KMS-11 (cell line): ENCODE data around the gene PHEX.

Experiments
- H2AFZ ChIP-seq: fragments of 200-600 bp; sonication (generic); 2 replicates; pipeline ENCODE4 v1.6.1; 2016; ENCODE audit warnings: antibody characterized with exemption, mixed run types, low read depth
- H3K27ac ChIP-seq: fragments of 200-600 bp; sonication (generic); 2 replicates; pipeline ENCODE4 v1.6.1; 2016; ENCODE audit warnings: mild to moderate bottlenecking, mixed run types
- H3K27me3 ChIP-seq: fragments of 200-600 bp; sonication (generic); 2 replicates; pipeline ENCODE4 v1.6.1; 2017; ENCODE audit warnings: mild to moderate bottlenecking, low read depth, mixed run types, moderate library complexity; ENCODE audit not compliant: insufficient read depth
- H3K36me3 ChIP-seq: fragments of 200-600 bp; sonication (generic); 2 replicates; pipeline ENCODE4 v1.6.1; 2017; ENCODE audit warnings: mild to moderate bottlenecking, mixed run types; ENCODE audit not compliant: insufficient read depth
- H3K4me1 ChIP-seq: fragments of 200-600 bp; sonication (generic); 2 replicates; pipeline ENCODE4 v1.6.1; 2016; ENCODE audit warnings: mild to moderate bottlenecking, low read depth, mixed run types; ENCODE audit not compliant: poor library complexity, severe bottlenecking
- H3K4me2 ChIP-seq: fragments of 200-600 bp; sonication (generic); 2 replicates; pipeline ENCODE4 v1.7.0; 2016; ENCODE audit warnings: mild to moderate bottlenecking, mixed run types
- H3K4me3 ChIP-seq: fragments of 200-600 bp; sonication (generic); IDR thresholded peaks from 2 replicates; pipeline ENCODE4 v1.6.1; 2017; ENCODE audit warnings: low read depth, low read length, mixed read lengths; ENCODE audit not compliant: insufficient read depth
- H3K79me2 ChIP-seq: fragments of 200-600 bp; sonication (generic); 2 replicates; pipeline ENCODE4 v1.6.1; 2016; ENCODE audit warnings: low read depth, mixed run types; ENCODE audit not compliant: insufficient read depth
- H3K9ac ChIP-seq: fragments of 200-600 bp; sonication (generic); 2 replicates; pipeline ENCODE4 v1.6.1; 2016; ENCODE audit warnings: mild to moderate bottlenecking, mixed run types
- H4K20me1 ChIP-seq: fragments of 200-600 bp; sonication (generic); 2 replicates; pipeline ENCODE4 v1.6.1; 2016; ENCODE audit warnings: mild to moderate bottlenecking, mixed run types; ENCODE audit not compliant: insufficient read depth
- CTCF ChIP-seq: fragments of 200-600 bp; sonication (generic); conservative IDR thresholded peaks from 2 replicates; pipeline ENCODE4 v1.6.1; 2017; ENCODE audit warnings: low read depth, mild to moderate bottlenecking, antibody characterized with exemption, low read length, moderate library complexity, mixed read lengths

The PHEX gene

GRCh38 chrX:21990832-21991231 lies 41.3 kb upstream of the PHEX start:
- Histone ChIP-seq H3K9ac (no peak overlapping the region), H3K4me2 (no peak overlapping the region), H3K4me3 (no peak overlapping the region), H2AFZ (no peak overlapping the region), H3K79me2 (no peaks in the 10 kb centered on the region), H3K36me3 (no peaks in the 10 kb centered on the region), H3K27me3 (no peaks in the 10 kb centered on the region), H3K27ac (no peak overlapping the region), H4K20me1 (no peaks in the 10 kb centered on the region), H3K4me1 (no peaks in the 10 kb centered on the region)
- no peak for TF ChIP-seq CTCF

- TF ChIP-seq CTCF = no peak
- no peak overlapping the region for H3K9ac ChIP-seq
- no peak overlapping the region for H3K4me3 ChIP-seq
- no peaks in the 10 kb centered on the region for H3K27me3 ChIP-seq
- H3K4me1 ChIP-seq = no peaks in the 10 kb centered on the region
- H2AFZ ChIP-seq = no peak overlapping the region
- H3K79me2 ChIP-seq = no peaks in the 10 kb centered on the region
- no peak overlapping the region for H3K4me2 ChIP-seq
- H3K27ac ChIP-seq = no peak overlapping the region
- H4K20me1 ChIP-seq = no peaks in the 10 kb centered on the region
- H3K36me3 ChIP-seq = no peaks in the 10 kb centered on the region
Measured at GRCh38 chrX:21991504-21991903, 40.6 kb upstream of the PHEX start.

- TF ChIP-seq CTCF = no peak
- Histone ChIP-seq H2AFZ (no peak overlapping the region), H3K27me3 (no peaks in the 10 kb centered on the region), H3K27ac (no peak overlapping the region), H3K9ac (no peak overlapping the region), H3K79me2 (no peaks in the 10 kb centered on the region), H3K4me2 (no peak overlapping the region), H4K20me1 (no peaks in the 10 kb centered on the region), H3K4me1 (no peaks in the 10 kb centered on the region), H3K36me3 (no peaks in the 10 kb centered on the region), H3K4me3 (no peak overlapping the region)
Measured at GRCh38 chrX:21993265-21993664, 38.9 kb upstream of the PHEX start.

- Histone ChIP-seq H3K27me3 (no peaks in the 10 kb centered on the region), H3K4me1 (no peaks in the 10 kb centered on the region), H3K36me3 (no peaks in the 10 kb centered on the region), H3K9ac (no peak overlapping the region), H2AFZ (no peak overlapping the region), H3K79me2 (no peaks in the 10 kb centered on the region), H3K4me3 (no peak overlapping the region), H3K27ac (no peak overlapping the region), H4K20me1 (no peaks in the 10 kb centered on the region), H3K4me2 (no peak overlapping the region)
- TF ChIP-seq CTCF = no peak
Measured at GRCh38 chrX:21996872-21997455, 35.2 kb upstream of the PHEX start.

- Histone ChIP-seq H4K20me1 (no peaks in the 10 kb centered on the region), H3K4me2 (no peak overlapping the region)
Measured at GRCh38 chrX:21998037-21998436, 34.1 kb upstream of the PHEX start.

More at GRCh38 chrX:21998037-21998436, 34.1 kb upstream of the PHEX start:
- TF ChIP-seq CTCF = no peak
- H3K27me3 ChIP-seq = no peaks in the 10 kb centered on the region
- H3K27ac ChIP-seq = no peak overlapping the region
- no peak overlapping the region for H3K4me3 ChIP-seq
- H2AFZ ChIP-seq = no peak overlapping the region
- no peaks in the 10 kb centered on the region for H3K79me2 ChIP-seq
- no peak overlapping the region for H3K9ac ChIP-seq
- no peaks in the 10 kb centered on the region for H3K4me1 ChIP-seq
- no peaks in the 10 kb centered on the region for H3K36me3 ChIP-seq
